B cell (primary cell): ENCODE measurements around the gene PDZD7. TPM values are rescaled to one million over a fixed set of nuclear protein-coding genes. Genes with fewer than 3 reads are reported as not detected.

Source experiments
- ATAC-seq: fragments of 200-7000 bp; cut with Tn5 transposase; one replicate; pipeline ENCODE4 v1.10.0; 2021; ENCODE audit warnings: low read depth, mild to moderate bottlenecking, moderate number of reproducible peaks, moderate library complexity
- CTCF ChIA-PET: fragments of 350-600 bp; sonication (Branson Sonifier 250); formaldehyde crosslinking; loops from one replicate; lab custom pipeline; 2021; ENCODE audit warnings: antibody characterized with exemption, inconsistent platforms; lab: Charles Lee
- POLR2A ChIA-PET: fragments of 350-600 bp; sonication (Branson Sonifier 250); formaldehyde crosslinking; loops from one replicate; lab custom pipeline; 2021; ENCODE audit warnings: antibody characterized with exemption; lab: Charles Lee
- DNase-seq: peaks from one replicate; pipeline ENCODE4 v3.0.0; 2013
- H2AFZ ChIP-seq: 2 replicates; pipeline ENCODE4 v1.6.1; 2012; ENCODE audit warnings: mild to moderate bottlenecking, low read depth, low read length; ENCODE audit not compliant: insufficient read depth, poor library complexity, severe bottlenecking
- H3K27ac ChIP-seq, 2 donors: 1 replicate in 1 of 2; 2 replicates in 1 of 2; pipeline ENCODE4 v1.5.1; 2012 to 2013; ENCODE audit warnings: low read length in 2 of 2, mild to moderate bottlenecking in 2 of 2, moderate library complexity in 1 of 2
- H3K27me3 ChIP-seq, 4 experiments: fragments of 200-600 bp in 1 of 4; sonication (generic) in 1 of 4; replicated peaks in 1 of 4; 1 replicate in 2 of 4; 2 replicates in 2 of 4; pipeline versions ENCODE4 v1.6.1 to v1.7.0; 2013 to 2016; ENCODE audit warnings: low read length in 3 of 4, mild to moderate bottlenecking in 2 of 4, mixed read lengths in 1 of 4, moderate library complexity in 1 of 4; ENCODE audit not compliant: insufficient read depth in 4 of 4, control insufficient read depth in 3 of 4; ENCODE audit errors: control extremely low read depth in 1 of 4
- H3K36me3 ChIP-seq, 2 experiments: replicated peaks in 1 of 2; 1 replicate in 1 of 2; 2 replicates in 1 of 2; pipeline versions ENCODE4 v1.6.1 to v1.7.1; 2013; ENCODE audit warnings: low read length in 1 of 2; ENCODE audit not compliant: insufficient read depth in 2 of 2, control insufficient read depth in 1 of 2; ENCODE audit errors: control extremely low read depth in 1 of 2, extremely low read depth in 1 of 2
- H3K4me1 ChIP-seq, 2 donors: fragments of 200-600 bp in 1 of 2; sonication (generic) in 1 of 2; 1 replicate in 1 of 2; 2 replicates in 1 of 2; pipeline versions ENCODE4 v1.5.1 to v1.6.1; 2013 to 2017; ENCODE audit warnings: low read length in 2 of 2; ENCODE audit not compliant: control insufficient read depth in 2 of 2, insufficient read depth in 2 of 2
- H3K4me2 ChIP-seq: replicated peaks from 2 replicates; pipeline ENCODE3; 2012; ENCODE audit warnings: mild to moderate bottlenecking, low read depth, low read length; ENCODE audit not compliant: poor library complexity, severe bottlenecking
- H3K4me3 ChIP-seq, 5 experiments: fragments of 200-600 bp in 1 of 5; sonication (generic) in 1 of 5; 1 replicate in 3 of 5; 2 replicates in 2 of 5; pipeline versions ENCODE4 v1.5.1 to v1.7.0; 2011 to 2016; ENCODE audit warnings: low read length in 4 of 5, mild to moderate bottlenecking in 4 of 5, low read depth in 2 of 5, control low read depth in 1 of 5, moderate library complexity in 1 of 5; ENCODE audit not compliant: insufficient read depth in 1 of 5; ENCODE audit errors: control extremely low read depth in 1 of 5, extremely low read depth in 1 of 5
- H3K79me2 ChIP-seq: fragments of 200-600 bp; sonication (generic); one replicate; pipeline ENCODE4 v1.6.0; 2016; ENCODE audit warnings: low read length; ENCODE audit not compliant: control insufficient read depth, insufficient read depth
- H3K9ac ChIP-seq: fragments of 200-600 bp; sonication (generic); 2 replicates; pipeline ENCODE4 v1.6.1; 2017; ENCODE audit warnings: mild to moderate bottlenecking, low read length, moderate library complexity
- H3K9me3 ChIP-seq, 3 donors: one replicate each; pipeline versions ENCODE4 v1.6.1 to v1.7.1; 2013; ENCODE audit warnings: low read length in 2 of 3; ENCODE audit not compliant: control insufficient read depth in 2 of 3, insufficient read depth in 1 of 3; ENCODE audit errors: control extremely low read depth in 1 of 3
- H4K20me1 ChIP-seq: 2 replicates; pipeline ENCODE4 v1.6.0; 2012; ENCODE audit warnings: mild to moderate bottlenecking, low read length; ENCODE audit not compliant: insufficient read depth, control insufficient read depth, poor library complexity, severe bottlenecking
- H3K27ac Mint-ChIP-seq: one replicate; pipeline ENCODE4 v1.8.0; 2021; ENCODE audit warnings: mixed read lengths
- H3K27me3 Mint-ChIP-seq: one replicate; pipeline ENCODE4 v1.8.0; 2021; ENCODE audit warnings: mixed read lengths
- H3K4me1 Mint-ChIP-seq: one replicate; pipeline ENCODE4 v1.8.0; 2021; ENCODE audit warnings: mixed read lengths
- H3K4me3 Mint-ChIP-seq: one replicate; pipeline ENCODE4 v1.8.0; 2021; ENCODE audit warnings: mixed read lengths
- H3K9me3 Mint-ChIP-seq: one replicate; pipeline ENCODE4 v1.8.0; 2022; ENCODE audit warnings: mixed read lengths; ENCODE audit not compliant: insufficient read depth
- CTCF ChIP-seq: fragments of 200-600 bp; IDR thresholded peaks from one replicate; pipeline ENCODE4 v1.8.0; 2022; ENCODE audit warnings: antibody characterized with exemption, mild to moderate bottlenecking
- EZH2 ChIP-seq: IDR thresholded peaks from 2 replicates; pipeline ENCODE4 v1.6.1; 2012; ENCODE audit warnings: borderline replicate concordance, low read depth, mild to moderate bottlenecking, moderate library complexity, low read length; ENCODE audit not compliant: insufficient read depth, poor library complexity, severe bottlenecking
- WGBS: methylation state at CpG from one replicate; pipeline ENCODE4 v1.1.5; 2013; ENCODE audit warnings: missing lambda C conversion rate; ENCODE audit not compliant: insufficient coverage; 5-methylcytosine and 5-hydroxymethylcytosine counted together
- intact Hi-C: fragments of 100-400 bp; cut with micrococcal nuclease; formaldehyde crosslinking; loops from one replicate; pipeline ENCODE4 v1.10.0; 2022
- polyA plus RNA-seq: library from polyadenylated mRNA; depleted of rRNA; stranded (reverse); fragments of >200 nt; gene quantifications from 2 replicates; pipeline ENCODE4 v1.2.3, GENCODE V29; 2012
- total RNA-seq, 2 donors: library from RNA; stranded (reverse); fragments of 120-200 nt in 1 of 2; gene quantifications; 1 replicate in 1 of 2; 2 replicates in 1 of 2; pipeline versions ENCODE4 v1.2.3 to v1.2.4, GENCODE V29; 2013 to 2022

The PDZD7 gene
- total and polyA plus RNA-seq, 2 donors (not counting 1 experiment from before 2014, with no cell fraction given), result 0.64 to 0.69 TPM

DNA sequence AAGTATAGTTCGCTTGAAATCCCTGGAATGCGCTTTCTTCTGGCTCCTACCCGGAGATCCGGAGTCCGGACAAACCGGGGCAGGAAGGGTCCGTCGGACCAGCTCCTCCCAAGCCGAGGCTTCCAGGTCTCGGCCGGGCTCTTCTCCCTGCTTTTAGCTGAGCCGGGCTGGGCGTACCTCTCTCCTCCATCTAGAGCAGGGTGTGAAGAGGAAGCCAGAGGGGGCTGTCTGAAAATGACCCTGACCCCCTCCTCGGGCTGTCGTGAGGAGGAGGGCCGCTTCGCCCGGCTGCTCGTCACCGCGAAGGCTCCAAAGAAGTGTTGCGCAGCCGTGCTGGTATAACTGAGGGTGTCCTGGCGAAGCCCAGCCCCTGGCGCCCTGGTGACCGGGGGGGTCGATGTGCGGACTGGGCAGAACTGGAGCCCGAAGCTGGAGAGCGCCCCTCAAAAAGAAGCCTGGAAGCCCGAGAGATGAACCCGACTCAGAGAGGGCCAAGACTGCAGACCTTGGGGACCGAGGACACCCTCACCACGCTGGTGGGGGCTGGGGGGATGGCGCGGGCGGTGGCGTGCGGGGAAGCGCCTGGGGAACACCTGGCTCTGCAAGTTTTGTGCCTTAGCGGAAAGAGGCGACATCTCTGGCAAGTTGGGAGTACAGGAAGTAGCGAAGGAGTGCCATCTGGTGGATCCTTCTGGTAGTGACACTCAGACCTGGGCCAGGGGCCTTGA, 36.6 kb upstream of the PDZD7 start:
- Mint-ChIP-seq H3K27me3 (peaks cover 25% of the 10 kb centered on the region), H3K27ac (peak overlapping the region; percentile 66), H3K9me3 (no peaks in the 10 kb centered on the region), H3K4me3 (peak overlapping the region; percentile 98), H3K4me1 (peaks cover 52% of the 10 kb centered on the region)
- ATAC-seq (peak; percentile 63), DNase-seq (peak; percentile 83)
- ChIA-PET CTCF (interaction anchor here (0.8 to 16.1 kb wide), 13 partner anchors 8 to 81 kb away, joined by 3 to 306 read pairs (median 7); partner anchors contain the start of genes KAZALD1, PDZD7 and SFXN3), POLR2A (no interaction called here)
- H3K9me3 ChIP-seq, result peaks cover 0 to 12% (median 0%) of the 10 kb centered on the region in 3 donors
- peaks cover 50 to 53% of the 10 kb centered on the region in 2 donors for H3K4me1 ChIP-seq
- peak overlapping the region; percentile 92 for H2AFZ ChIP-seq
- H3K4me2 ChIP-seq, result peak overlapping the region; percentile 98
- peaks cover 5% of the 10 kb centered on the region for H4K20me1 ChIP-seq
- peak overlapping the region; percentile 28 to 80 (median 71) for H3K4me3 ChIP-seq
- peaks cover 0 to 49% (median 21%) of the 10 kb centered on the region in 4 experiments for H3K27me3 ChIP-seq
- no peak overlapping the region for H3K27ac ChIP-seq
- WGBS, result under 1% methylated on average over 42 of the region's 43 CpGs
- H3K79me2 ChIP-seq, result no peaks in the 10 kb centered on the region
- TF ChIP-seq CTCF (peak; percentile 95), EZH2 (peak; percentile 67)
- H3K9ac ChIP-seq, result peak overlapping the region; percentile 75
- intact Hi-C loops, result loop anchor here (1.0 to 10.0 kb wide), 2 partner anchors 7 to 57 kb away; no protein-coding TSS in a partner anchor
- H3K36me3 ChIP-seq, result no peaks in the 10 kb centered on the region
